Activated T-helper 1 cell treated with anti-CD3 and anti-CD28 coated beads, Interleukin-12 subunit alpha, Interleukin-12 subunit beta, Interleukin-2, Interleukin-4 antibody, amounts not matched to agents 30 ng/mL and 10 ng/mL and 1 ng/mL, durations not matched to agents 14 hours and 24 hours and 36 hours (primary cell): ENCODE data around the gene MRNIP. TPM values are rescaled to one million over a fixed set of nuclear protein-coding genes. Genes with fewer than 3 reads are reported as not detected.
A peak's percentile ranks its signal among the peaks of the same experiment; 100 is the strongest.

ENCODE experiments used
- DNase-seq: peaks from one replicate; pipeline ENCODE4 v3.0.0; 2021; ENCODE audit warnings: low spot score
- H3K27ac Mint-ChIP-seq: one replicate; pipeline ENCODE4 v1.8.0; 2021; ENCODE audit warnings: mild to moderate bottlenecking, mixed read lengths
- H3K27me3 Mint-ChIP-seq: one replicate; pipeline ENCODE4 v1.8.0; 2022; ENCODE audit warnings: mild to moderate bottlenecking, moderate library complexity, mixed read lengths; ENCODE audit not compliant: insufficient read depth
- H3K36me3 Mint-ChIP-seq: one replicate; pipeline ENCODE4 v1.8.0; 2021; ENCODE audit warnings: low read depth, mixed read lengths
- H3K4me1 Mint-ChIP-seq: one replicate; pipeline ENCODE4 v1.8.0; 2021; ENCODE audit warnings: low read depth, mixed read lengths
- H3K4me3 Mint-ChIP-seq: one replicate; pipeline ENCODE4 v1.8.0; 2021; ENCODE audit warnings: mild to moderate bottlenecking, moderate library complexity, mixed read lengths
- H3K9me3 Mint-ChIP-seq: one replicate; pipeline ENCODE4 v1.8.0; 2021; ENCODE audit warnings: mixed read lengths
- intact Hi-C: fragments of 100-400 bp; cut with micrococcal nuclease; formaldehyde crosslinking; loops from one replicate; pipeline ENCODE4 v1.15.1; 2024
- total RNA-seq: library from RNA; stranded (reverse); gene quantifications from 2 replicates; pipeline ENCODE4 v1.2.3, GENCODE V29; 2022

MRNIP gene
- total RNA-seq, 1 donor from 2014 or later: 24.6 TPM

DNA sequence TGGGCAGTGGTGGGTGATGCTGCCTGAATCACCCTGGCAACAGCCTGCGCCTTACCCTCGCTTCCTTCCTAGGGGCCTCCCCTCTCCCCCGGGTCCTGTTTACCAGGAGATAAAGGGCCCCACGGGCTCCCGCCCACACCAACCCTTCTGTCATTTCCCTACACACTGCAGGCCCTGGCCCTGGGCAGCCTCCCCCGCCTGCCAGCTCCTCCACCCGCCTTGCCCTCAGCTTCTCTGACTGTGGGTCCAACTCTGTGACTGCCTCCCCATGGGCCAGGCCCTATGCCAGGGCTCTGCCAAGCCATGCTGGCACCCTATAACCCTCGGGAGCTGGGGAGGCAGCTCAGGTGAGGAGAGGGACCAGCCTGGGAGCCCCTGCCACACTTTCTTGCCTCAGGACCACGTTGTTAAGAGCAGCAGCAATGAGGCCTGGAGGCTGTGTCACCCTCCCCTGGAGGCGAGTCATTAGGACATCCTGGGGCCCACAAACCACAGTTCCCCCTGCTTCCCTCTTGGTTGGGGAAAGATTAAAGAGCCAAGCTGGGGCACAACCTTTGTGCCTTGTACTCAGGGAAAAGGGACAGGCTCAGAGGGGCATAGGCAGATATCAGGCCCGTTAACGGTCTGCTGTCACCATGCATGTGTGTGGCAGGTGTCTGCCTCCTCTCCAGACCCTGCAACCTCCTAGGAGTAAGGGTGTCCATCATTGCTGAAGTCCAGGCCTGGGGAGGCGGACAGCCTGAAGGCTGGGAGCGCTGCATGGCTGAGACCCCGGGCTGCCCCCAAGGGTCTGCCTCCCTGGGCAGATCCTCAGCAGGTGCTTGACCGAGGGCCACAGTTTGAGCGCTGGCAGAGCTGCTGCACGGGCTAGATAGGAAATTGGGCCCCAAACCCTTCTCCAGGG is 54.7 kb downstream of the MRNIP start:
- intact Hi-C loops: loop anchor here (2.0 to 10.0 kb wide), 4 partner anchors 105 to 1569 kb away; partner anchors contain the start of gene PHYKPL
- Mint-ChIP-seq H3K9me3 (no peaks in the 10 kb centered on the region), H3K27me3 (no peaks in the 10 kb centered on the region), H3K4me3 (peak overlapping the region; percentile 87), H3K36me3 (peaks cover 20% of the 10 kb centered on the region), H3K27ac (peak overlapping the region; percentile 86), H3K4me1 (peaks cover 33% of the 10 kb centered on the region)
- DNase-seq: no peak

DNA sequence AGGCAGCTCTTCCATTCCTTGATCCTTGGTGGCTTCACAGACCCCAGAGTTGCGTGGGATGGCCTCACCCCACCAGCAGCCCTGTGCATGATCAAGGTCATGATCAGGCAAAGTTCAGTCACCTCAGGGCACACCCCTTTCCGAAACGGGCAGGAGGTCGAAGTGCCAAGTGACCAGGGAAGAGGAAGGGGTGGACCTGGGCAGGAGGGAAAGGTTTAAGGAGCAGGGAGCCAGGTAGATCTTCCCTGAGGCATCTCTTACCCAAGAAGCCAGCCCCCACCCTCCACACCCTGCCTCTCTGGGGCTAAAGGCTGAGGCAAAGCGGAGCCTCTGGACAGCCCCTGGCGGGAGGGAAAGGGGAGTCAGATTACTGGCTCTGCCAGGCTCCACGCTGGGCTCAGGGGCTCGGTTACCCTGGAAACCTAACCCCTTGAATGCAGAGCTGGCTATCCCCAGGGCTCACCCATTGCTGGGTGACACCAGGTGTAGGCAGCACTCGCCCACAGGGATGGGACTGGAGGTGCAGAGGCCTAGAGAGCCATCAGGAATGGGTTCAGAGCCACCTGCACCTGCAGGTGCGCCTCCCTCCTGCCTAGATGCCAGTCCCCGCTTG is 55.6 kb downstream of the MRNIP start:
- H3K27ac Mint-ChIP-seq: no peak overlapping the region
- H3K9me3 Mint-ChIP-seq: no peaks in the 10 kb centered on the region
- intact Hi-C loops: loop anchor here (1.0 to 10.0 kb wide), 6 partner anchors 33 to 1568 kb away; partner anchors contain the start of genes MRNIP and PHYKPL
- peaks cover 20% of the 10 kb centered on the region for H3K36me3 Mint-ChIP-seq
- DNase-seq: no peak
- no peaks in the 10 kb centered on the region for H3K27me3 Mint-ChIP-seq
- peak overlapping the region; percentile 17 for H3K4me3 Mint-ChIP-seq
- peaks cover 33% of the 10 kb centered on the region for H3K4me1 Mint-ChIP-seq

DNA sequence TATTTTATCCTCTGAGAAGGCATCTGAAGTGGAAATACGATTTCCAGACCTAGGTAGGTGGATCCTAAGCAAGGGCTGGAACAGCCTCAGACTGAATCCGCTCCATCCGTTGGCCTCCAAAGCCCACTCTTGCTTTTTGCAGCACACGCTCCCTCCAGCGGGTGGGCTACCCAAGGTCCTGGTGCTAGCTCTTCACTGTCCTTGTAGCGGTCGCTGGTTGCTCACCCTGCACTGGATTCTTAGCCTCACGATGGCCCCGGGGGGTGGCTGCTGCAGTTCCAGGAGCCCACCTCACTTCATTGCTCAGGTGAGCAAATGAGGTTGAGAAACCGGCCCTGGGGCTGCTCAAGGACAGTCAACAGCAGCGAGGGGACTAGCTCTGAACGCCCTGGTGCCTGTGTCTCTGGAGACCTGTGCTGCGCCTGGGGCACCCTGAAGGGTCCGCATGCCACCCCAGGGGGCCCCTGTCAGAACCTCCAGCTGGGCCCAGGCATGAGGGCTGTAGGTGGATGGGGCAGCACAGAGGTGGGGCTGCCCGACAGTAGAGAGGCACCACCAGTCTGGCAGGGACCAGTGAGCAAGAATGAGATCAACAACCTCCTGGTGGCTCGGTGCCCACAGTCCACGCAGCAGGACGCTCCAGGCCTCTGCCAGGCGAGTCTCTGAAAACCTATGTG is 56.3 kb downstream of the MRNIP start:
- H3K27ac Mint-ChIP-seq: no peak overlapping the region
- peaks cover 33% of the 10 kb centered on the region for H3K4me1 Mint-ChIP-seq
- no peak for DNase-seq
- no peaks in the 10 kb centered on the region for H3K9me3 Mint-ChIP-seq
- intact Hi-C loops: loop anchor here (1.0 to 10.0 kb wide), 6 partner anchors 34 to 1568 kb away; partner anchors contain the start of genes MRNIP and PHYKPL
- H3K27me3 Mint-ChIP-seq: no peaks in the 10 kb centered on the region
- peak overlapping the region; percentile 17 for H3K4me3 Mint-ChIP-seq
- H3K36me3 Mint-ChIP-seq: peaks cover 20% of the 10 kb centered on the region

DNA sequence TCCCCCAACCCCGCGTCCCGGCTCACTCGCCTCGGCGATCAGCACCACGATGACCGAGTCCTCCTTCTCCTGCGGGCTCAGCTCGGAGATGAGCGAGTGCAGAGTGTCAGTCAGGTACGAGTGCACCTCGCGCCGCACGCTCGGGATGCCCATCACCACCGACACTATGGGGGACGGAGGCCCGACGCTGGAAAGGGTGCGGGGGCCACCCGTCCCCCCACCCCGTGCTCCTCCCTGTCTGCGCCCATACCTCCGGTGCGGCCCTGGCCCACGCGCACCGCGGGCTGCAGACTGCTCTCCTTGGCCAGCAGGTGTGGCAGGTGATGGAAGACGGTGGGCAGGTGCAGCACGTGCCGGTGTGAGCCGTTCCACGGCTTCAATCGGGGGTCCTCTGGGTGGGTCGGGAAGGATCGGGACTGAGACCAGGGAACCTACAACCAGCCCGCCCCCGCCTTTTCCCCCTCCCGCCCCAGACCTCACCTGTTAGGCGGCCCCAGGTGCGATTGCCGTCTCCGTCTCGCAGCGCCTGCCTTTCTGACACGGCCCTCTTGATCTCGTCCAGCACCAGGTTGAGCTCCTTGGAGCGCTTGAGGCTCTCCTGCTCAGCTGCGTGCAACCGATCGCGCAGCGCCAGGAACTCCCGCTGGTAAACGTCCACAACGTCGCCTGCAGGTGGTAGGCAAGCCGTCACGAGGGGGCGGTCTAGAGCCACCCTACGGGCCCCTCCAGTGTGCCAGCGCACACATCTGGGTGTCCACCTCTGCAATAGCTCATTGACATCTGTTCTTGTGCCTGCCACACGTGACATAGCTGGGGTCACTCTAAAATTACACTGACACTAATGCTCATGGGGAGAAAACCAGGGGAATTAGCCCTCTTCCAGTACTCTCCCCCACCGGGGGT is 57.1 kb downstream of the MRNIP start:
- H3K27me3 Mint-ChIP-seq: no peaks in the 10 kb centered on the region
- no peaks in the 10 kb centered on the region for H3K9me3 Mint-ChIP-seq
- peak; percentile 69 for DNase-seq
- no peak overlapping the region for H3K4me3 Mint-ChIP-seq
- peaks cover 33% of the 10 kb centered on the region for H3K4me1 Mint-ChIP-seq
- intact Hi-C loops: loop anchor here (1.0 to 10.0 kb wide), 6 partner anchors 35 to 1567 kb away; partner anchors contain the start of genes MRNIP and PHYKPL
- H3K36me3 Mint-ChIP-seq: peaks cover 24% of the 10 kb centered on the region
- peak overlapping the region; percentile 68 for H3K27ac Mint-ChIP-seq

DNA sequence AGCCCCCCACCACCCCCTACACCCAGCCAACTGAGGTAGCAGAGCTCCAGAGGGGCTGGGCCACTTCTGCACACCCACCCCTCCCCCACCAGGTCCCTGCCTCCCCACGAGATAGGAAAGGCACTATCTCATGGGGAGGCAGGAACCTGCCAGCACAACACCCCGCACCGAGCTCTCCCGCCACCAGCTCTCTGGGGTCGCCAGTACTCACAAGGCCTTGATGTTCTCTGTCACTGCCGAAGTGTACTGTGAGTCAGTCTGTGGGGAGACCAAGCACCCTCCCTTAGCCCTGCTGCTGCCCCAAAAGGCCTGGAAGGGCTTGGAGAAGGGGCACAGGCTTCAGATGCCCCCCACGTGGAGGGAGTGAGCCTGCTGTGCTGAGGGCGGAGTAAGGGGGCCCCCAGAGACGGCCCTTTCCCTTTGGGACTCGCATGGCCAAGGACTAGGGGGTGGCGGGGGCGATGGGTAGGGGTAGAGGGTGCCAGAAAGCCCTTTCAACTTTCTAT is 57.9 kb downstream of the MRNIP start:
- peaks cover 24% of the 10 kb centered on the region for H3K36me3 Mint-ChIP-seq
- H3K4me1 Mint-ChIP-seq: peaks cover 33% of the 10 kb centered on the region
- H3K9me3 Mint-ChIP-seq: no peaks in the 10 kb centered on the region
- no peak for DNase-seq
- no peak overlapping the region for H3K4me3 Mint-ChIP-seq
- H3K27ac Mint-ChIP-seq: no peak overlapping the region
- no peaks in the 10 kb centered on the region for H3K27me3 Mint-ChIP-seq
- intact Hi-C loops: loop anchor here (10.0 kb wide), 2 partner anchors 174 to 1566 kb away; partner anchors contain the start of gene PHYKPL

DNA sequence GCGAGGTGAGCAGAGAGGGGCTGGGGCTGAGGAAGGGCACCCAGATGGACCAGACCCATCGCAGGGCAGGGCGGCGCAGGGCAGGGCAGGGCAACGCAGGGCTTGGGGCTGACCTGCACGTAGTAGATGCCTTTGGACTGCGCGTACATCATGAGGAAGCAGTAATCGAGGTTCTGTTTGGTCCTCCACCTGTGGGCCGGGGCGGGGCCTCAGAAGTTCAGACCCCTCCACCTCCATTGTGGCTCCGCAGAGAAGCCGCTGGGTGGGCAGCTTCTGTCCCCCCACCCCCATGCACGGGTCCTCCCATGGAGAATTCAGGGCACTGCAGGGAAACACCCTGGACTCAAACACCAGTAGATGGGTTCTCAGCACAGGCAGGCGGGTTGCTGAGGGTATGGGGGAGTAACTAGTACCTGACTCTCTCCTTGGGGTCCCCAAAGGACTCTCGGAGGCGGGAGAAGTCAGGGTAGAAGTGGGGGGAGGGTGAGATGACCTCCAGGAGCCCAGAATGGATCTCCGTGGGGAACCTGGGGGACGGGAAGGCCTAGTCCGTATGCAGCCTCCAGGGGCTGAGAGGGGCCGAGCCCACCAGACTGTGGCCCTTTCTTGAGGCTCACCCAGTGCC is 58.4 kb downstream of the MRNIP start:
- Mint-ChIP-seq H3K4me3 (no peak overlapping the region), H3K27me3 (no peaks in the 10 kb centered on the region), H3K9me3 (no peaks in the 10 kb centered on the region), H3K27ac (no peak overlapping the region), H3K4me1 (peaks cover 31% of the 10 kb centered on the region), H3K36me3 (peaks cover 24% of the 10 kb centered on the region)
- intact Hi-C loops: loop anchor here (10.0 kb wide), 2 partner anchors 175 to 1565 kb away; partner anchors contain the start of gene PHYKPL
- no peak for DNase-seq

DNA sequence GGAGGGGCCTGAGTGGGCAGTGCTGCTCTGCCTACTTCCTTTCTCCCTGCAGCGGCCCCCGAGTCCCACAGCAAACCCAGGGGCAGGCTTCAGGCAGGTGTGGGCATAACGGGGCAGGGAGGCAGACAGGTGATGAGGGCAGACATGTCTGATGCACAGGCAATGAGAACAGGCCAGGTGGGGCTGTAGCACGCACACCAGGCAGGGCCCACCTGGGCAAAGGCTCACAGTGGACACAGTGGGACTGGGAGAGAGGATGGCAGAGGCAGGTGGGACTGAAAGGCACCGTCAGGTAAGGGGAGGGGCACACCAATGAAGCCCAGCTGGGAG is 59.0 kb downstream of the MRNIP start:
- Mint-ChIP-seq H3K36me3 (peaks cover 20% of the 10 kb centered on the region), H3K4me3 (no peak overlapping the region), H3K27ac (no peak overlapping the region), H3K4me1 (peaks cover 25% of the 10 kb centered on the region), H3K27me3 (no peaks in the 10 kb centered on the region), H3K9me3 (no peaks in the 10 kb centered on the region)
- intact Hi-C loops: loop anchor here (5.0 kb wide), 1 partner anchor 273 kb away; the partner anchor contains the start of gene RNF130
- no peak for DNase-seq

DNA sequence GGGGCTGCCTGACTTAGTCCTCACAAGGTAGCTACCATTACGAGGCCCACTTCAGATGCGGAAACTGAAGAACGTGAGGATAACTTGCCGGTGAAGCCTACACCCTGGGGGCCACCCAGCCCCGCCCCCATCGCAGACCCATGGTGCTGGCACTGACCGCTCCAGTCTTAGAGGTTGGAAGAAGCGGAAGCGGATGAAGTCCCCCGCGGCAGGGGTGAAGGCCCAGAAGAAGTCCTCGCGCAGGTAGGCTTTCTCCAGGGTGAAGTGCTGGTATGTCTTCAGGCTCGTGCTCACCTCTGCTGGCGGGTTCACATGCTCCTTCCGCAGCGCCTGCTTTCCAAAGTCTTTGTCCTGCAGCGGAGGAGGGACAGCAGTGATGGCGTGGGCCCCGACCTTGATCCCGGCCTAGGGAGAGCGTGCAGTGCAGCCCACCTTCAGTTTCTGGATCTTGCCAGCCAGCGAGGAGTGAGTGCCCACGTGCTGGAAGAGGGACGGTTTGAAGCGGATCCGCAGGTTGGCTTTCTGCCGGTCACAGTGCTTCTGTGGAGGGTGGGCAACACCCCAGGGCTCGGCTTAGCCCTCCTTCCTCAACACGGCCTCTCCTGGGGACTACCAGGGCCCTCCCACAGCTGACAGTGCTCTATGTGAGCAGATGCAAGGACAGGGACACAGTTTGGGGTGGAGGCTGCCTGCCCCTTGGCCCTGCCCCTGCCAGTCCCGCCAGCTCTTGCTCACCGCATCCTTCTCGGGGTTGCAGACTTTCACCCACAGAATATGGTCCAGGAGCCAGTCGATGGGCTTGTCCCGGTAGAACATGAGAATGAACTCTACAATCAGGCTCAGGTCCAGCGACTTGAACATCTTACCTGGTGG is 59.6 kb downstream of the MRNIP start:
- Mint-ChIP-seq H3K9me3 (no peaks in the 10 kb centered on the region), H3K27ac (no peak overlapping the region), H3K4me1 (peaks cover 20% of the 10 kb centered on the region), H3K36me3 (peaks cover 20% of the 10 kb centered on the region), H3K27me3 (no peaks in the 10 kb centered on the region), H3K4me3 (no peak overlapping the region)
- no peak for DNase-seq
- intact Hi-C loops: loop anchor here (5.0 kb wide), 1 partner anchor 273 kb away; the partner anchor contains the start of gene RNF130

DNA sequence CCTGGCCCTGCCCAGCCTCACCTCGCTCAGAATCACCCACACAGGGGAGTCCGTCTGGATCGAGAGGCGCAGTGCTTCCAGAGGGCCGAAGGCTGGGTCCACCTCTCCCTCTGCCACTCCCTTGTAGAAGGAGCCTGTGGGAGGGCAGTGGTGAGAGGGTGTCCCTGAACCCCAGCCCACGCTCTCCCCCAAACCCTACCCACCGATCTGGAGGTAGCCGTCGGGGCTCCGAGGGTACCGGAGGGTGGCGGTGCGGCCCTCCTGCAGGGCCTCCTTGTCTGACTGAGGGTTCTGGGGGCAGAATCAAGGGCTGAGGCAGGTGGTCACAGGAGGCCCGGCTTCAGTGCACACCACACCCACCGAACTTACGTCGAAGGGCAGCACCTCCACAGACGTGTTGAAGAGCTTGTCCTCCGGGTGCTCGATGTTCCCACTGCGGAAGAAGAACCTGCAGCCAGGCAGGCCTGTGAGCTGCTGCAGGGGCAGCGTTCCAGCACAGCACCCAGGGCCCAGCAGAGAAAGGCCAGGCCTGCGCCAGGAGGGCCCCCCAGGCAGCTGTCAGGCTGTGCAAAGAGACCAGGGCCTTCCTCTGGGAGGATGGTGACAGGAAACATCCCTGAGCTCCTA is 60.4 kb downstream of the MRNIP start:
- peaks cover 20% of the 10 kb centered on the region for H3K4me1 Mint-ChIP-seq

DNA sequence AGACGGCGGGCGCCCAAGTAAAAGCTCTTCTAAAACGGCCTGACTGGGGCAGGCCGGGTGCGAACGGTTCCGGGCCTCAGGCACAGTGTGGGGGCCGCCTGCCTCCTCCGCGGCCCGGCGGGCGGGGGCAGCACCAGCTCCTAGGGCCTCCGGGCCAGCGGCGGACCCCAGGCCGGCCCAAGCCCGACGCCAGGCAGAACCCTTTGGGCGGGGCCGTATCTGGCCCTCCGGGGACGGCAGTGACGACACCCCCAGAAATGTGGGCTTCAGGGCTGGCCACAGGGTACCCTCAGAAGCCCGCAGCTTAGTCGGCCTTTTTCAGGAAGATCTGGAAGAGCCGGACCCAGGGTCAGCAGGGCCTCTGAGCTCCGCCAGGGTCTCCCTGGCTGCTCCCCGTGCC is 60.9 kb downstream of the MRNIP start:
- H3K27me3 Mint-ChIP-seq: no peaks in the 10 kb centered on the region
- peaks cover 15% of the 10 kb centered on the region for H3K36me3 Mint-ChIP-seq
- intact Hi-C loops: loop anchor here (5.0 kb wide), 1 partner anchor 275 kb away; the partner anchor contains the start of gene RNF130
- H3K27ac Mint-ChIP-seq: no peak overlapping the region
- H3K9me3 Mint-ChIP-seq: no peaks in the 10 kb centered on the region
- no peak for DNase-seq
- H3K4me1 Mint-ChIP-seq: peaks cover 17% of the 10 kb centered on the region
- no peak overlapping the region for H3K4me3 Mint-ChIP-seq

More for the DNA sequence above, 60.4 kb downstream of the MRNIP start:
- DNase-seq: no peak
- Mint-ChIP-seq H3K36me3 (peaks cover 17% of the 10 kb centered on the region), H3K27me3 (no peaks in the 10 kb centered on the region), H3K9me3 (no peaks in the 10 kb centered on the region), H3K4me3 (no peak overlapping the region), H3K27ac (no peak overlapping the region)
- intact Hi-C loops: loop anchor here (5.0 kb wide), 1 partner anchor 274 kb away; the partner anchor contains the start of gene RNF130
